CD4-positive, alpha-beta T cell treated with Interleukin-17A for 4 hours (primary cell): ENCODE data around the gene NPFF.

Experiments used
- DNase-seq: peaks from one replicate; pipeline ENCODE4 v3.0.0-alpha.2; 2020; ENCODE audit warnings: mixed read lengths

NPFF gene

DNA sequence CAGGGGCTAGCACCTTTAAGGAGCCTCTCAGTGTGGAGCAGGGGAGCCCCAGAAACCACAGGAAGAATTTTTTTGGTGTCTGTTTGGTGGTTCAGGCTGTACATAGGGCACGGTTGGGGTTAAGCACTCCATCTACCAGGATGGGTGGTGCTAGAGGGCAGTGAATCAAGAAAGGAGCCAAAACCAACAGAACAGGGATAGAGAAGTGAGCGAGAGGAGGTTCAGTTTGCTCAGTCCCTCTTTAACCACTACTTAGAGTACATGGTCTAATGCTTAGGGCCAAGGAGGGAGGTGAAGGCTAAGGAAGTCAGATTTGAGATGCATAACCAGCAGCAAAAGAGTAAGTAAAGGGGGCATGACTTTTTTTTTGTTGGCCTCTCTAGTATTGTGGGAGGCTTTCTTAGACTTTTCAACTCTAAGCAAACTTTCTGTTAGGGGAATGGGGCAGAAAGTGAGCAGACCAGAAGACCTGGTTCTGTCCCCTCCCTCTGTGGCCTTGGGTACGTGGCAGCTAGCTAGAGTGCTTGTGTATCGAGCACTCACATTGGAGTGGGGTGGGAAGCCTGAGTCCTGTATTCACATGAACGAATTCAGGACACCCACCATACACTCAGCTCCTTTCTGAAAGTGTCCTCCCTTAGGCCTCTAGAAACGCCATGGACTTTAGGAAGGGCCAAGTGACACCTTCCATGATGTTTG is 6.6 kb upstream of the NPFF start:
- DNase-seq = no peak

DNA sequence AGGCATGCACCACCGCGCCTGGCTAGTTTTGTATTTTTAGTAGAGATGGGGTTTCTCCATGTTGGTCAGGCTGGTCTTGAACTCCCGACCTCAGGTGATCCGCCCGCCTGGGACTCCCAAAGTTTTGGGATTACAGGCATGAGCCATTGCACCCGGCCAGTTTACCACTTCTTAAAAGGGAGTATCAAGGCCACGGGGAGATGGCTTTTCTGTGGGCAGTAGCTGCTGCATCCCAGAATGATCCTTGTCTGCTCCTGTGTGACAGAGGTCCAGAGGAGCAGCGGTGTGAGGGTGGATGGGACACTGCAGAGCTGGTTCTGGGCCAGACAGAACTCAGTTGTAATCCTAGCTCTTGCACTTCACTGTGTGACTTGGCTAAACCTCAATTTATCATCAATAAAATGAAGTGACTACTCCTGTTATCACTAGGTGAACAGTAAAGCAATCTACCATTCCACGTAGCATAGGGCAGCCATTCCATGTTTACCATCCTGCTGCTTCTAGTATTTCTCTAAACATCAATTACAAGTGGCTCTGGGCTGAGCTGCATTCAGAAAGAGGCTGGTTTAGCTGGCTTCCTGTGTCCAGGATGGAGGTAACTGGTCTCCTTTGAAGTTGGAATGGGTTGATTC is 3.0 kb upstream of the NPFF start:
- no peak for DNase-seq

DNA sequence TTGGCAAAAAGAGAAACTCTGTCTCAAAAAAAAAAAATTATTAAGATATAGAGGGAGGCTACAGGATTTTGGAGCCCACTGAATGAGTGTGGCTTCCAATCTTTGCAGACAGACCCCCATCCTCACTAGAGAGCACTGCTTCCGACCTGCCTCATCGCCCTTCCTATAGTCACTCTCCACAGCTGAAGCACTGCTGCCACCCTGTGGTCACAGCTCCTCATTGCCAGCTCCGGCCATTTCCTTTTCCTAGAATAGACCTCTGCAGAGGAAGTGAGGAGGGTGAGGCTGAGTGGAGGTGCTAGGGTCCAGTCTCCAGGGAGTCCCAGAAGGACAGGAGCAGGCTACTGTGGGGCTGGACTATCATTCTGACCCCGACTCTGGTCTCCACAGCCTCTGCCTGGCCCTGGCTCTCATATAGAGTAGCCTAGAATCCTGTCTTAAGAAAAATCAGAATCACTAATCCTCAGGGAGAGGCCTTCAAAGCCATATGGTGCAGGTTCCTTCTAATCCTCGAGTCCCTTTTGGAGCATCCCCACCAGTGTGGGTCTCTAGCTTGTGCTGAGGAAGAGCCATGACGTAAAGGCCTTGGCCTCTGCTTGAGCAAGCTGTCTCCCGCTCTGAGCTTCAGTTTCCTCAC is 1.4 kb upstream of the NPFF start:
- peak; percentile 87 for DNase-seq

DNA sequence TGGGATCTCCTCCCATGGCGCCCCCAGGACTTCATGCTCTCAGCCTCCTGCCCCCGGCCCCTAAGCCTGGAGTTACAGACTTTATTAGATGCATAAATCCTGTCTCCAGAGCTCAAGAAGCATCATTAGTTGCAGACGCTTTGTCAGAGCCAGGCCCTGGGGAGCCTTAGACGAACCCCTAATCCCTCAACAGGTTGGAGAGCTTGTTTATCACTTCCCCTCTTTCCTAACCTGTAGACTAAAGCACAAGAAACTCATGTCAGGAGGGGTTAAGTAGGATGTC is 260 bp upstream of the NPFF start:
- DNase-seq = no peak

DNA sequence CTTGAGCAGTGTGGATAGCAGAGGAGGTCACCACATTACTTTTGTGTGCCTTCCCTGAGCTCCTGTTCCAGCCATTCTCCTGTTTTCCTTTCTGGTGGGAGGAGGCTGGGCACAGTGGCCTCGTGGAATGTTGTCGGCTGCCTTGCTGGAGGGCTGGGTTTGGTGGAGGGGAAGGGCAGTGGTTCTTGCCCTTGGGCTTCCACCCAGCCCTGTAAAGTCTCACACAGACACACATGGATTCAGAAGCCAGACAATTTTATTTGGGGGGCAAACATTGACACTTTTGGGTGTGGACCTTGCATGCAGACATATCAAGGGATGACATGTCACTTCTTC is 866 bp downstream of the NPFF start:
- no peak for DNase-seq

DNA sequence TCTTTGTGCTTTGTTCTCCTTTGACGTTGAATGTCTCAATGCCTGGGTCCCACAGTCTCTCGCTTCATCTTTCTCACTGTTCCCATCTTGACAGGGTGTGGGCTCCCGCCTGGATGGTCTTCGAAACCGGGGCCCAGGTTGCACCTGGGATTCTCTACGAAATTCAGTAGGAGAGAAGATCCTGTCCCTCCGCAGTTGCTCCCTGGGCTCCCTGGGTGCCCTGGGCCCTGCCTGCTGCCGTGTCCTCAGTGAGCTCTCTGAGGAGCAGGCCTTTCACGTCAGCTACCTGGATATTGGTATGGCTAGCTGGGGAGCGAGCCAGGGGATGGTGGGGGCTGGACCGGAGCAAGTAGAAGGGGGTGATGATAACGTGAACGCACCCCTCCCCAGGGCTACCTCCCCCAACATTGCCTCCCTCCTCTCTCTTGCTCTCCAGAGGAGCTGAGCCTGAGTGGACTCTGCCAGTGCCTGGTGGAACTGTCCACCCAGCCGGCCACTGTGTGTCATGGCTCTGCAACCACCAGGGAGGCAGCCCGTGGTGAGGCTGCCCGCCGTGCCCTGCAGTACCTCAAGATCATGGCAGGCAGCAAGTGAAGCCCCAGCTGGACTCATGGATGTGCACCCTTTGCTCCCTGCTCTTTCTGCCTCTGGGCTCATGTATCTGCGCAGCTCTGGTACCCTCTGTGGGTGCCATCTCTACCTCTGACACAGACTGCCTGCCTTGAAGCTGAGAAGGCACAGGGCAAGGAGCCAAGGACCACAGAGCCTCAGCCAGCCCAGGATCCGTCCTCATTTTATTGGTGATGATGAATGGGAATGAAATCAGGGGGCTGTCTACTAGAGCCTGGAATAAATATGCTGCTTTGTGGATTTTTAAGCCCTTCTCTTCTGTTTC is 1.5 kb downstream of the NPFF start:
- no peak for DNase-seq

DNA sequence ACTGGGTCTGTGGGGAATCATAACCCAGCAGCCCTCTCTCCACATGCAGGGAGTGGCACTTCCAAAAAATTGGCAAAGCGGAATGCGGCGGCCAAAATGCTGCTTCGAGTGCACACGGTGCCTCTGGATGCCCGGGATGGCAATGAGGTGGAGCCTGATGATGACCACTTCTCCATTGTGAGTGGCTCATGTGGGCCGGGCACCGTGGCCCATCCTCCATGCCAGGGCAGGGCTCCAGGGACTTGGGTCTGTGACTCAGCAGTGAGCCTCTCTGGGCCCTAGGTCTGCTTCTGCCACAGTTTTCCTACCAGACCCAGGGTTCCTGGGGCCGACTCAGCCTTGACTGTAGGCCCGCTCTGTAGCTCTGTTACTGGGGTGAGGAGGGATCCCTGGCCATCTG is 2.2 kb downstream of the NPFF start:
- DNase-seq = no peak

DNA sequence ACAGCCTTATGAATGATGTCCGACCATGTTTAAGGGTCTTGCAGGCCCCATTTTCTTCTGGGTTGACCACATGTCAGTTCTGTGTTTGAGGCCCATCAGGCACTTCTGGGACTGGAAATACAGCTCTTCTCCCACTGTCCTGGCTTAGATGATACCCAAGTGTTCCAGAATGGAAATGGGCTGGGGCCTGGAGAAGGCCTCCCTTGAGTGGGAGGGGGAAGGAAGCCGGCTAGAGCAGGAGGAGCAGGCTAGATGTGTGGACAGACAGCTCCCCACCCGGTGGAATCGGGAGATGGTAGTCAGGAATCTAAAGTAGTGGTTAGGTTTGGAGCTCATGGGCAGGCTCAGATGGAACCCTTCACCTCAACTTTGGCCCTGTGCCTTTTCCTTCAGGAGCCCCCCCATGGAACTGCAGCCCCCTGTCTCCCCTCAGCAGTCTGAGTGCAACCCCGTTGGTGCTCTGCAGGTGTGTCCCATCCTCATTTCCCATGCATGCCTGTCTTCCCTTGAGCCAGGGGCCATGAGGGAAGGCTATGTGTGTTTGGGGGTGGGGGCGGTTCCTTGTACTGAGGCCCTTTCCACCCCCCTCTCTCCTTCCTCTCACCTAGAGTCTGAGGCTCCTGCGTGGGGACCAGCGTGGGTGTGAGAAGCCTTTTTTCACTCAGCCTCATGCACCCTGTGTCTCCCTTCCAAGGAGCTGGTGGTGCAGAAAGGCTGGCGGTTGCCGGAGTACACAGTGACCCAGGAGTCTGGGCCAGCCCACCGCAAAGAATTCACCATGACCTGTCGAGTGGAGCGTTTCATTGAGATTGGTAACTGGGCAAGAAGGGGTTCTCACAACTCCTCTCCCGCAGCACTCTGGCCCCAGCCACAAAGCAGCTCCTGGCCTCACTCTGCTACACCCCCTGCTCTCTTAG is 3.0 kb downstream of the NPFF start:
- DNase-seq = no peak

DNA sequence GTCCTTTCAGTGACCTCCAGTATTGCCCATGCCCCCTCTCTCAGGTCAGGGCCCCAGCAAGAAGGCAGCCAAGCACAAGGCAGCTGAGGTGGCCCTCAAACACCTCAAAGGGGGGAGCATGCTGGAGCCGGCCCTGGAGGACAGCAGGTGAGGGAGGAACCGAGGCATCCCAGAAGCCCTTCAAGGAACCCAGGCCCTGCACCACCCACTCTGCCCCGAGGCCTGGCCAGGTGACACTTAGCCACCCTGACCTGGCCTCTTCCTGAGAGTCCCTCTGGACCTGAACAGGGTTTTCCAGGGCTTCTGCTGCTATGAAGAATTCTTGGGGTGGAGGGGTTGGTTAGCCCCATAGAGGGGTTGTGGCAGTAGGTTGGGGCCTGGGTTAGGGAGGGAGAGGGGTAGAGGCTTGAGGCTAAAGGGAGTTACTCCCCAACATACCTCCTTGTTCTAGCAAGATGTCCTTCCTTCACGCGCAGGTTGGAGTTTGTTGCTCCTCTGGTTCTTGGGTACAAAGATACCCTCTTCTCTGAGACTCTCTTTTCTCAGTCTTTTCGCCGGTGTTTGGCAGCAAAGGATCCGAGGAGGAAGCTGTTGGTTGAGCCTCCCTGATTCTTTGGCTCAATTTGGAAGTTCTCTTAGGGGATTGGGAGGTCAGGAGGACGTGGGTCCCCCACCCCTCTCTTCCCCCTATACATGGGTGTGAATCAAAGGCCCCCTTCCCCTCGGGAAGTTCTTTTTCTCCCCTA is 4.1 kb downstream of the NPFF start:
- no peak for DNase-seq

DNA sequence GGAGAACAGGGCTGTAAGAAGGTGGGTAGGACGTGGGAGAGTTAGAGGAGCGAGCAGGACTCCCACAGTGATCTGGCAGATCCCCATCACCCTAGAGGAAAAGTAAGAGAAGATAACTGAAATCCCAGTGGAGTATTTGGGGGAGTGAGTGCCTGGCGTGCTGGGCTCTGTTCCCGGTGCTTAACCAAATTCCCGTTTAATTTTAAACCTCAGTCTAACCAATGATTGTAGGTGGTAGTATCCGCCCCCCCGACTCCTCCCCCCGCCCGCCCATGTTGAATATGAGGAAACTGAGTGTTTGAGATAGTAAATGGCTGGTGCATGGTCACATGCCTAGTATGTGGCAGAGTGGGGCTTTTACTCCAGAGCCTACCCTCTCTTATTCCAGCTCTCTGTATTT is 5.0 kb downstream of the NPFF start:
- DNase-seq = no peak

DNA sequence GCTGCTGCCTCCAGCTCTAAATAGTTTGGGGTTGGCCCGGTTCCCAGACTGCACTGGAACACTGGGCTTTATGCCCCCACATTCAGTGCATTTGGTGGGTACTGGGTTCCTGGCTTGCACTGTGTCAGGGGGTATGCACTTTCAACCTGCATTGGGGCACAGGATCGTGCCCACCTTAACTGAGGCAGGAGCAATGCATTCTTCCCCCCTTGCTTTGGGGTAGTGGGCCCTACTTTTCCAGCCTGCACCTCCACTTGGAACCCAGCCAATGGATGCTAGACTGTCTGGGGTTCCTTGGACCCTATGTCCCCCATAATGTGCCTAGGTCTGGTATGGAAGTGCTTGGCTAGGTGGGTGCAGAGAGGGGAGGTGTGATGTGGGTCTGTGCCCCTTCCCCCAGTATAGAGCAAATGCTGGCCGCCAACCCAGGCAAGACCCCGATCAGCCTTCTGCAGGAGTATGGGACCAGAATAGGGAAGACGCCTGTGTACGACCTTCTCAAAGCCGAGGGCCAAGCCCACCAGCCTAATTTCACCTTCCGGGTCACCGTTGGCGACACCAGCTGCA is 5.6 kb downstream of the NPFF start:
- no peak for DNase-seq

DNA sequence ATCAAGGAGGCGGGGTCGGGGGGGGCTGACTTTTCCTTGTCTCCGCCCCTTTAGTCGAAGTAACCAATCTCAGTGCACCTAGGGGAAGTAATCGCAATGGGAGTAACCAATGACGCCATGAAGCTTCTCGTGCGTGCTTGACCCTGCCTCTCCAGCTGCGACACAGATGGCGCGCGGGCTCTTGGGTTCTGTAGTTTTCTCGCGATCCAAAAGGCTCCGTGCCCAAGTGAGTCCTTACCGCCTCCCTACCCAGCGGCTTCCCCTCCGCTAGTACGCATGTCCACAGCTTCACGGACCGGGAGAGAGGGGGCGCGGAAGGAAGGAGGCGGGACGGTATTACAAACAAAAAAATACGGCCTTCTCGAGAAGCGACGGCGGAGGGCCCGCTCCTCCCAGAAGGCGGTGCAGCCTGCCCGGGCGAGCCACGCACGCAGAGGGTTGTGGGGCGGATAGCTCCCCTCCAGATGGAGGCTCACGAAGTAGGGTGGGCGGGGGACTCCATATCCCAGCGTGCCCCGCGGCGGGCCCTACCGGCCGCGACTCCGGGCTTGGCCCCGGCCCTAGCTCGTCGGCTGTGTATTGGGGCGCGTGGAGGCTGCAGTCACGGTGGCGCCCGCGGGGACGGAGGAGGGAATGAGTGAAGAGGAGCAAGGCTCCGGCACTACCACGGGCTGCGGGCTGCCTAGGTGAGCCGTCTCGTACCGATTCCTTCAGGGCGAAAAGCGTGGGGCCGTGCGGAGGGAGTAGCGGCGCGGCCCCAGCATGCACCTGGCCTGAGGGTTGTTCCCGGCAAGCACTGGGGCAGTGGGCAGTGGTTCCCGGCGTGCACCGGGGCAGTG is 6.3 kb downstream of the NPFF start, which contains the start of gene TARBP2:
TARBP2 (plus strand) TSS at position 508 of the 839 bp plus-strand sequence; CDS start at position 634, 126 bp downstream.
- peak; percentile 98 for DNase-seq

DNA sequence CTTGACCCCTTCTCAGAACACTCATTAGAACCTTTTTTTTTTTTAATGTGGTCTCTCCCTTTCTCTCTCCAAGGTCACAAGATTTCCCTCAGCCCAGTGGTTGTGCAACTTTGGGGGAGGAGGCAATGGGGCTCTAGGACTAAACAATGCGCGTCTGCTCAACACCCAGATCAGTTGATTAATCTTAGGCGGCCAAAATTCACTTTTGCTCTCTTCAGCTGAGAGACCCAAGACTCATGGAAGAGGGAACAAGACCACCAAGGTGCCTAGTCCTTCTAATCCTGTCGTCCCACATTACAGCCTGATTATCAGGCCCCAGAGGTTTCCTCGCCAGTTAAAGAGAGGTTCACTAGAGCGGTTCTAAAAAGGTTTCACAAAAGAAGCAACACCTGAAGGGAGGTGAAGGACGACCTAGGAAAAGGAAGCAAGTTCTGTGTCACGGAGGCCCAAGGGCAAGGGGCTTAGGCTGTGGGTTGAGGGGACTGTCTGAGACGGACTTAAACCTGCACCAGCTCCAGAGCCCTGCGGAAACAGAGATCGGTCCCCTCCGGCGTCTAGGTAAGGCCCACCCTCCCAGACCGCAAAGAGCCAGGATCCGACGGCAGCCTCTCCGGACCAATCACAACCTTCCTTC is 7.0 kb downstream of the NPFF start:
- no peak for DNase-seq

DNA sequence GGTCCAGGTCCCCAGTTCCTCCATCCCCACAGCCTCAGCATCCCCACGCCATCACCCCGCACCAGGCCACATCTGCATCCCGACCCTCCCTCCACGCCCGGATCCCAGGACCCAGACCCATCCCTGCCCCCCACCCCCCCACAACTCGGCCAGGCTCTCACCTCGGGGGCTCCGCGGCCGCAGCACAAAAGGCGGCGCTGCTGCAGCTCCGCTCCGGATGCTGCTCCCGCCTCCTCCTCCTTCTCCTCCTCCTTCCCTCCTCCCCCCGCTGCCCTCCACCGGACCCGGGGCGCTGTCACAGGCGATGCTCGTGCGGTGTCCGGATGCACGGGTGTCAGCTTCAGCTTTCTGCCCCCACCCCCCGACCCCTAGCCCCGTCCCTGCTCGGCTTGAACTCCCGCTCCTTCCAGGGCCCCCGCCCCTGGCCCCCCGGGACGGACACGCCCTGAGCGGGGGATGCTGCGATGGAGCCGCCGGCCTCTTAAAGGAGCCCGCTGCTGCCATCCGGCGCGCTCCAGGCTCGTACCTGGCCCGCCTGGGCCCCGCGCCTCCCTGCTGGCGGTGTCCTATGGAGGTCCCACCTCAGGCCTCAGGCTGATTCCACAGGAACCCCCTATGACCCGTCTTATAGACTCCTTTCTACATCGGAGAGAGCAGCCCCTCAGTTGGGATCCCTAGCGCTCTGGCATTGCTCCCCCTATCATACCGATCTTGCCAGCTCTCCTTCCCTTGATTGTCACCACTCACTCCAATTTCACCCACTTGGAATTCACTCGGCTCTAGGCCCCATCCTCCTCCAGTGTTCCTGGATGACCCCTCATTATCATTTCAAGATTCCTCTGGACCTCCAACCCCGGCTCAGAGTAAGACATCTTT is 7.8 kb downstream of the NPFF start, which contains the start of gene MAP3K12:
MAP3K12 (minus strand) TSS at position 193 of the 876 bp plus-strand sequence. CDS start 12,067 bp downstream, outside the sequence.
- peak; percentile 72 for DNase-seq

DNA sequence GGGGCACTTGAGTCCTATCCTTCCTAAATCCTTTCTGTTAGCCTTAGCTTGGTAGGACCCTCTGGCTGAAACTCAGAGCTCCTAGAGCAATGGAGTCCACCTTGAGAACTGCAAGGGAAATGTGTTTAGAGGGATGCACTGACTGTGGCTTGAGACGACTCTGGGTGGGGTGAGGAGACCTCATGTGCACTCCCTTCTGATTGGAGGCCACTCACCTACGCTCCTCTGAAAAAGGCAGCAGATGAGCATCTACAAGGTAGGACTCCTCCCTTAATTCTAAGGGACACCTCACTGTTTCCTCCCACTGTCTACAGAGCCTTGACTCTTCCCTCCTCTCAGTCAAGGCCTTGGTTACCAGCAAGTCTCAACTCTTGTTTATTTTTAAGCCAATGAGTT is 9.1 kb downstream of the NPFF start:
- no peak for DNase-seq

DNA sequence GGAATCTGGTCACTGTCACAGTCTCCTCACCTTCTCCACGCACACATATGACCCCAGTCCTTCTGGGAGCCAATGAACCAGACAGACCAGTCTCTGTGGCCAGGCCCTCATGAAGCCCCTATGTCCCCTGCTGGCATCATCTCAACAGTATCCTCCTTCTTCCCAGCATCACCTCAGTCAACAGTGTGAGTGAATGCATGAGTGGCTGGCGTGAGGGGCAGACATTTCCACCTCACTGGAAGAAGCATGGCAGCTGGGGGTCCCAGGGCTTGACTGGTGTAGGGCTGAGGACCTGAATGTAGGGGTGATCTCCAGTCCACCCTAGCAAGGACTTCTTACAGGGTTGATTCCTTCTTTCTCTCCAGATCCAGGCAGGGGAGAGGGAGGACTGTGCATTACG is 9.8 kb downstream of the NPFF start:
- no peak for DNase-seq

DNA sequence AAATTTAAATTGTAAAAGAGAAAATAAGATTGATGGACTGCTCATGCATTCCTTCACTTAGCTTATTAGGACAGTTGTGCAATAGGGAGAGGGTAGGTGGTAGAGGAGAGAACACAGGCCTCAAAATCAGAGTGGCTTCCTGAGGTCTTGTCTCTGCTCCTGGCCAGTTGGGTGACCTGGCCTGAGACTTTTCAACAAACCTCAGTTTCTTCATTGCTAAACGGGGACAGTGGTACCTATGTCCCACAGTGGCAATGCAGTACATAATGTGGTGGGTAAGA is 10.6 kb downstream of the NPFF start:
- DNase-seq = no peak

DNA sequence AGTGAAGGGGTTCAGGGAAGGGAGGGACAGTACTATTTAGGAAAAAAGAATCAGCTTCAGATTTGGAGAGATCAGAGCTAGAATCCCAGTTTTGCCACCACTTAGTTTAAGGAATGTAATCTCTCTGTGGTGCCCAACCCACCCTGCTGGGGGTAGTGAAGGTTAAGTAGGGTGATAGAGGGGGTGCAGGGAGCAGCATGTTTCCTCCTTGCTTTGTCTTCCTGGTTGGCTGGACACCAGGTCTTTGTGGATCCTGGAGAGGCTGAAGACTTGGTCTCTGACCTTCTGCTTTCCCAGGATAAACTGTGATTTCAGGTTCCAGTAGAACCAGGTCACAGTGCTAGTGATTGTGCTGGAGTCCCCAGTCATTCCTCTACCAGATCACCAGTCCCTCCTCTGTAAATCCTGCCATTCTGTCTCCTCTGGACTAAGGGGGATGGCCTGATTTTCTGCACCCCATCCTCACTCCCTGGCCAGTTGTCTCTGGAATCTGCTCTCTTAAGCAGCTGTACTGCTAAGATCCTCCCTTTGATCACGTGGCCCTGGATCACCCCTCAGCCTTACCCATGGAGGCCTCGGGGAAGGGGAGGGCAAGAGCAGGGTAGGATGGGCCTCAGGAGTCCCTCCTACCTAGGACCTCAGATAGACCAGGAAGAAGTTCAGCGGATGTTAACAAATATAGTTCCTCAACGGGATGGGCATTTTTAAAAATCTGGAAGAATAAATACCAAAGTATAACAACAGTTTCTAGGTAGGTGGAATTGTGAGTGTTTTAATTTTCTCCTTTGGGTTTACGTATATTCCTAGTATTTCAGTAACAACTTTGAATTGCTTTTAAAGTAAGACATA is 11.2 kb downstream of the NPFF start:
- no peak for DNase-seq
